Lung (tissue), 12 donors: ENCODE results near the gene PKIG. TPM values are rescaled to one million over a fixed set of nuclear protein-coding genes. Genes with fewer than 3 reads are reported as not detected.

Source experiments
- ATAC-seq: fragments of 200-7000 bp; cut with Tn5 transposase; one replicate; pipeline ENCODE4 v1.9.1; 2020; ENCODE audit warnings: moderate number of reproducible peaks; ENCODE audit not compliant: insufficient read depth, low FRiP score
- DNase-seq, 3 donors: peaks; one replicate each; pipeline ENCODE4 v3.0.0-alpha.2; 2013 to 2017
- H3K27ac ChIP-seq, 2 donors: one replicate each; pipeline ENCODE4 v1.5.1; 2013; ENCODE audit warnings: mild to moderate bottlenecking in 2 of 2, moderate library complexity in 2 of 2, control low read depth in 1 of 2, inconsistent platforms in 1 of 2, low read depth in 1 of 2, low read length in 1 of 2
- H3K27me3 ChIP-seq, 3 donors: one replicate each; pipeline ENCODE4 v1.5.1; 2013; ENCODE audit warnings: low read length in 2 of 3; ENCODE audit not compliant: control insufficient read depth in 3 of 3, insufficient read depth in 3 of 3
- H3K36me3 ChIP-seq, 4 donors: one replicate each; pipeline ENCODE4 v1.5.1; 2013; ENCODE audit warnings: low read length in 4 of 4, mild to moderate bottlenecking in 1 of 4, moderate library complexity in 1 of 4; ENCODE audit not compliant: control insufficient read depth in 4 of 4, insufficient read depth in 4 of 4
- H3K4me1 ChIP-seq, 5 donors: one replicate each; pipeline ENCODE4 v1.5.1; 2013; ENCODE audit warnings: low read length in 5 of 5, mild to moderate bottlenecking in 2 of 5, moderate library complexity in 1 of 5; ENCODE audit not compliant: control insufficient read depth in 5 of 5, insufficient read depth in 5 of 5
- H3K4me3 ChIP-seq: one replicate; pipeline ENCODE4 v1.5.1; 2013; ENCODE audit warnings: mild to moderate bottlenecking, control low read depth, moderate library complexity
- H3K9ac ChIP-seq, 2 donors: one replicate each; pipeline ENCODE4 v1.5.1; 2013; ENCODE audit warnings: low read length in 2 of 2, control low read depth in 1 of 2; ENCODE audit not compliant: insufficient read depth in 1 of 2
- H3K9me3 ChIP-seq, 4 donors: one replicate each; pipeline ENCODE4 v1.5.1; 2013; ENCODE audit warnings: low read length in 3 of 4, mild to moderate bottlenecking in 1 of 4, moderate library complexity in 1 of 4; ENCODE audit not compliant: control insufficient read depth in 4 of 4, insufficient read depth in 3 of 4
- WGBS, 2 donors: extraction: QIAGEN DNeasy Blood & Tissue Kit; methylation state at CpG; one replicate each; pipeline ENCODE4 v1.1.7; 2013; 5-methylcytosine and 5-hydroxymethylcytosine counted together
- polyA plus RNA-seq, 2 donors: library from polyadenylated mRNA; stranded (reverse); fragments of 200-250 nt; gene quantifications; one replicate each; pipeline ENCODE4 v1.2.1, GENCODE V29; 2013
- total RNA-seq, 2 donors: library from RNA; depleted of rRNA in 1 of 2; stranded (reverse); fragments of >200 nt in 1 of 2; gene quantifications; one replicate each; pipeline ENCODE4 v1.2.1, GENCODE V29; 2014 to 2021
- TF ChIP-seq, protein P1 (sequence below): IDR thresholded peaks from 2 replicates; pipeline ENCODE4 v1.5.1; 2012; ENCODE audit warnings: mild to moderate bottlenecking; ENCODE audit errors: control extremely low read depth, extremely low read depth
- donor health status: control.
- donor health status: control.
- donor health status: Bipolar disorder and iron deficiency.
- donor health status: healthy.
- donor health status: DM: yes; HTN: yes; CAD: no.

PKIG gene
- total and polyA plus RNA-seq, 4 donors = 45.7 to 67.8 (median 63.0) TPM

DNA sequence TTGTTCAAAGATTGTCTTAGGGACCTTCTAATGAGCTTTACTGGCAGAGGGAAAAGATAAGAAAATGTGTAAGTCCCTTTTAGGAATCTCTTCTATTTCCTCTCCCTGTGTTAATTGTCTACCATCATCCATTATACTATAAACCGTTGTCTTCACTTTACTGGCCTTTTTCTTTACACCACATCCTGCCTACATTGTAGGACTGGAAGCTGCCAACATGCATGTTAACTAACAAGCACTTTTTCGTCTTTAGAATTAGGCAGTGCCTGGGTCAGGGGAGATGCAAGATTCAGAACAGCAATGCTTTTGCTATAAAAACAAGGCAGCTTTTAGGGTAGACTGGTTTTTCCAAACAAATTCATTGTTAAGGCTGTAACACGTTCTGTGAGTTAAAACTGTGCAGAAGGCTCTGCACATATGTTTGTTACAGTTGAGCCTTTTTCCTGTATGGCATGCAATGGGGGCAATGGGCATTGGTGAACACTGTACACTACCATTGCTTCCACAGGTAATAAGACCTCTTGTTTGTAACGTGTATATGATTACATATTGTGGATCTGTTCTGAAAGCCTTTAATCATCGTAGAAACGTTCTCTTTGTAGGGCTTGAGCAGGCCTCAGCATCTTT lies 10.9 kb upstream of the PKIG start:
- peaks cover 6 to 34% (median 18%) of the 10 kb centered on the region in 5 donors for H3K4me1 ChIP-seq
- TF ChIP-seq, protein P1, sequence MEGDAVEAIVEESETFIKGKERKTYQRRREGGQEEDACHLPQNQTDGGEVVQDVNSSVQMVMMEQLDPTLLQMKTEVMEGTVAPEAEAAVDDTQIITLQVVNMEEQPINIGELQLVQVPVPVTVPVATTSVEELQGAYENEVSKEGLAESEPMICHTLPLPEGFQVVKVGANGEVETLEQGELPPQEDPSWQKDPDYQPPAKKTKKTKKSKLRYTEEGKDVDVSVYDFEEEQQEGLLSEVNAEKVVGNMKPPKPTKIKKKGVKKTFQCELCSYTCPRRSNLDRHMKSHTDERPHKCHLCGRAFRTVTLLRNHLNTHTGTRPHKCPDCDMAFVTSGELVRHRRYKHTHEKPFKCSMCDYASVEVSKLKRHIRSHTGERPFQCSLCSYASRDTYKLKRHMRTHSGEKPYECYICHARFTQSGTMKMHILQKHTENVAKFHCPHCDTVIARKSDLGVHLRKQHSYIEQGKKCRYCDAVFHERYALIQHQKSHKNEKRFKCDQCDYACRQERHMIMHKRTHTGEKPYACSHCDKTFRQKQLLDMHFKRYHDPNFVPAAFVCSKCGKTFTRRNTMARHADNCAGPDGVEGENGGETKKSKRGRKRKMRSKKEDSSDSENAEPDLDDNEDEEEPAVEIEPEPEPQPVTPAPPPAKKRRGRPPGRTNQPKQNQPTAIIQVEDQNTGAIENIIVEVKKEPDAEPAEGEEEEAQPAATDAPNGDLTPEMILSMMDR = no peak
- H3K27ac ChIP-seq = peak overlapping the region; percentile 1 to 59
- no peaks in the 10 kb centered on the region for H3K27me3 ChIP-seq
- no peak overlapping the region for H3K9ac ChIP-seq
- ATAC-seq (no peak), DNase-seq (no peak)
- no peaks in the 10 kb centered on the region for H3K9me3 ChIP-seq
- H3K36me3 ChIP-seq = no peaks in the 10 kb centered on the region
- 62 to 67% methylated on average over 6 of the region's 6 CpGs for WGBS, 2 donors
- H3K4me3 ChIP-seq = no peak overlapping the region

DNA sequence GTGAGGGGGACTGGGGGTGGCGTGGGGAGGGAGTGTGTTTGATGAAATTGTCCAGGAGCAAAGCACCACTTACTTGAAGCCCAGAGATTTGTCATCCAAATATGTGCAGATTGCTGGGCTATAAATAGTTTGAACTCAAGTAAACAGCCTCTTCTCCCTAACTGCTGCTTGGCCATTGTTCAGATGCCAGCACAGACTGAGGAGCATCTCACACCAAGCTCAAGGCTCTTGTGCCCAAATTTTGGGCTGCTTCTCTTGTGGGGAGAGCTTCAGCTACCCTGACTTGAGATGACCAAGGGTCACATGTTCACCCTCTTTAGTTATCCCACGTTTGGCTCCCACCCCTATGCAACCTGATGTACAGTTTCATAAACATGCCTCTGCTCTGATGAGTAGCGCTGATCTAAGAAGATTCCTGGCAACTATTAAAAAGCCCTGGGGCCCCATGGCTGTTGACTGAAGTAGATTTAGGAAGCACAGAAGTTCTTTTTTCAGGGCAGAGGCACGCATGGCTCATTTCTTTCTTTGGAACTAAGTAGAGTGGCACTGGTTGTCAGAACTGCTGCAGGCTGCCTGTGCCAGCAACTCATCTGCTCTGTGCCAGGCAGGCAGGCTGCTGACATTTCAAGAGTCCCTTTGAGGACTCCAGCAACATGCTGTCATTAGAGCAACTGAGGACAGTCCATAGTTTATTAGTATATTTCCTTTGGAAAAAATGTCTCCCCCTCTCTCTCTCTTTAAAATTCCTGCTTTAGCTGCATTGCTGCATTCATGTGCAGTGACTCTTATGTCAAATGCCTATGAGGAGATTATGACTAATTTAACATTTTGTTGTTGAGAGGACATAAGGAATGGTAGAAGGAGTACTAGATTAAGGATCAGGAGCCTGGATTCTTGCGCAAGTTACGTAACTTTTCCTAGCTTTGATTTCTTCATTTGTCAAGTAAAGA lies 9.6 kb upstream of the PKIG start:
- peak overlapping the region in 1 of 2 donors; percentile 35 for H3K9ac ChIP-seq
- ATAC-seq = peak; percentile 41
- H3K36me3 ChIP-seq = no peaks in the 10 kb centered on the region
- no peaks in the 10 kb centered on the region for H3K9me3 ChIP-seq
- peaks cover 7 to 37% (median 18%) of the 10 kb centered on the region in 5 donors for H3K4me1 ChIP-seq
- DNase-seq = peak; percentile 68 to 90 (median 85)
- 40 to 44% methylated on average over 6 of the region's 6 CpGs for WGBS, 2 donors
- H3K4me3 ChIP-seq = no peak overlapping the region
- no peaks in the 10 kb centered on the region for H3K27me3 ChIP-seq
- TF ChIP-seq, protein P1 = no peak
- H3K27ac ChIP-seq = peak overlapping the region; percentile 91 to 96

DNA sequence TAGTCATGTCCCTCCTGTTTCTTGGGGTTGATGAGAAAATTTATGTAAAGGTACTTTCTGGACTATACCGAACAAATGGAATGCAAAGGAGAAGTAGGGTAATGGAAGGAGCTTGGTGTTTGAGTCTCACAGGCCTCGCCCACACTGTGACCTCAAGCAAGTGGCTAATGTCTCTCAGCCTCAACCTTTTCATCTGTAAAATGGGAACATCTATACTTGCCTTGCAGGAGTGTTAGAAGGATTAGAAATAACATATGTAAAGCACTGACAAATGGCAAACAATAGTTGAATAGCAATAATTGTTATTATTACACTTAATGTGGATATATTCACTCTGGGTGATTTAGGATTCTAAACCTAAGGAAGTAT lies 8.9 kb upstream of the PKIG start:
- ATAC-seq = no peak
- Histone ChIP-seq H3K4me3 (no peak overlapping the region), H3K9ac (no peak overlapping the region), H3K4me1 (peaks cover 7 to 37% (median 18%) of the 10 kb centered on the region in 5 donors), H3K27me3 (no peaks in the 10 kb centered on the region), H3K27ac (peak overlapping the region; percentile 51 to 96), H3K36me3 (no peaks in the 10 kb centered on the region), H3K9me3 (no peaks in the 10 kb centered on the region)
- TF ChIP-seq, protein P1 = no peak
- no peak for DNase-seq
- whole genome bisulfite sequencing, 2 donors = 82 to 89% methylated on average over 2 of the region's 2 CpGs
